H9 (cell line): ENCODE results near the gene DISC1. TPM values are rescaled to one million over a fixed set of nuclear protein-coding genes. Genes with fewer than 3 reads are reported as not detected.

Source experiments
- DNase-seq: peaks from one replicate; pipeline ENCODE4 v3.0.0-alpha.2; 2017
- H2AFZ ChIP-seq: one replicate; pipeline ENCODE4 v1.6.1; 2013; ENCODE audit warnings: mild to moderate bottlenecking, low read length, control low read depth, moderate library complexity
- H2AK5ac ChIP-seq: 2 replicates; pipeline ENCODE4 v1.6.1; 2013; ENCODE audit warnings: low read length, control low read depth, mixed read lengths; ENCODE audit not compliant: insufficient read length
- H2BK120ac ChIP-seq: one replicate; pipeline ENCODE4 v1.6.1; 2013; ENCODE audit warnings: low read depth, mild to moderate bottlenecking, low read length, control low read depth, inconsistent platforms; ENCODE audit not compliant: poor library complexity, severe bottlenecking
- H2BK12ac ChIP-seq: 2 replicates; pipeline ENCODE4 v1.6.1; 2013; ENCODE audit warnings: low read length, control low read depth, mixed read lengths, low read depth; ENCODE audit not compliant: insufficient read length
- H2BK15ac ChIP-seq: 2 replicates; pipeline ENCODE4 v1.6.1; 2013; ENCODE audit warnings: low read depth, low read length, control low read depth
- H2BK20ac ChIP-seq: one replicate; pipeline ENCODE4 v1.6.1; 2013; ENCODE audit warnings: low read depth, mild to moderate bottlenecking, low read length, control low read depth, inconsistent platforms; ENCODE audit not compliant: poor library complexity, severe bottlenecking
- H2BK5ac ChIP-seq: 2 replicates; pipeline ENCODE4 v1.6.1; 2013; ENCODE audit warnings: low read length, control low read depth, mixed read lengths; ENCODE audit not compliant: insufficient read length
- H3K14ac ChIP-seq: 2 replicates; pipeline ENCODE4 v1.6.1; 2013; ENCODE audit warnings: low read length, control low read depth; ENCODE audit not compliant: insufficient read depth
- H3K18ac ChIP-seq: 2 replicates; pipeline ENCODE4 v1.6.1; 2013; ENCODE audit warnings: low read depth, mild to moderate bottlenecking, mixed read lengths, low read length, control low read depth; ENCODE audit not compliant: insufficient read length
- H3K23ac ChIP-seq: 2 replicates; pipeline ENCODE4 v1.6.1; 2013; ENCODE audit warnings: low read length, control low read depth, mixed read lengths, low read depth; ENCODE audit not compliant: insufficient read length
- H3K23me2 ChIP-seq: 2 replicates; pipeline ENCODE4 v1.6.1; 2013; ENCODE audit warnings: low read depth, mild to moderate bottlenecking, mixed read lengths, low read length, control low read depth; ENCODE audit not compliant: insufficient read length, poor library complexity, severe bottlenecking
- H3K27ac ChIP-seq: 2 replicates; pipeline ENCODE4 v1.5.1; 2013; ENCODE audit warnings: low read length, control low read depth, mixed read lengths, low read depth; ENCODE audit not compliant: insufficient read length
- H3K27me3 ChIP-seq: 2 replicates; pipeline ENCODE4 v1.6.1; 2013; ENCODE audit warnings: low read length, control low read depth, inconsistent platforms; ENCODE audit not compliant: insufficient read depth
- H3K4ac ChIP-seq: 2 replicates; pipeline ENCODE4 v1.6.1; 2013; ENCODE audit warnings: low read depth, mild to moderate bottlenecking, control low read depth, inconsistent platforms, low read length, moderate library complexity
- H3K4me1 ChIP-seq: 2 replicates; pipeline ENCODE4 v1.6.1; 2013; ENCODE audit warnings: low read length, control low read depth, inconsistent platforms; ENCODE audit not compliant: insufficient read depth
- H3K4me2 ChIP-seq: 2 replicates; pipeline ENCODE4 v1.6.1; 2013; ENCODE audit warnings: low read length, control low read depth, mixed read lengths; ENCODE audit not compliant: insufficient read length, insufficient read depth
- H3K56ac ChIP-seq: 2 replicates; pipeline ENCODE4 v1.6.1; 2013; ENCODE audit warnings: low read depth, mild to moderate bottlenecking, mixed read lengths, low read length, control low read depth; ENCODE audit not compliant: insufficient read length
- H3K79me1 ChIP-seq: 2 replicates; pipeline ENCODE4 v1.6.1; 2013; ENCODE audit warnings: low read depth, mild to moderate bottlenecking, moderate library complexity, low read length, control low read depth, inconsistent platforms; ENCODE audit not compliant: insufficient read depth, poor library complexity, severe bottlenecking
- H3K79me2 ChIP-seq: 2 replicates; pipeline ENCODE4 v1.6.1; 2013; ENCODE audit warnings: low read length, control low read depth, inconsistent platforms; ENCODE audit not compliant: insufficient read depth
- H3K9ac ChIP-seq: 2 replicates; pipeline ENCODE4 v1.6.1; 2013; ENCODE audit warnings: low read length, control low read depth, mixed read lengths; ENCODE audit not compliant: insufficient read length; ENCODE audit errors: extremely low read depth
- H3K9me3 ChIP-seq: one replicate; pipeline ENCODE4 v1.6.1; 2013; ENCODE audit warnings: low read depth, low read length, inconsistent platforms; ENCODE audit not compliant: control insufficient read depth
- H3T11ph ChIP-seq: one replicate; pipeline ENCODE4 v1.6.1; 2013; ENCODE audit warnings: mild to moderate bottlenecking, low read length, control low read depth, inconsistent platforms
- H4K20me1 ChIP-seq: one replicate; pipeline ENCODE4 v1.6.1; 2013; ENCODE audit not compliant: control insufficient read depth, insufficient read length, insufficient read depth
- H4K5ac ChIP-seq: 2 replicates; pipeline ENCODE4 v1.6.1; 2013; ENCODE audit warnings: low read depth, mild to moderate bottlenecking, mixed read lengths, low read length, control low read depth; ENCODE audit not compliant: insufficient read length
- H4K8ac ChIP-seq: replicated peaks from 2 replicates; pipeline ENCODE4 v1.6.1; 2013; ENCODE audit warnings: low read length, control low read depth, mixed read lengths, low read depth; ENCODE audit not compliant: insufficient read length
- H4K91ac ChIP-seq: 2 replicates; pipeline ENCODE4 v1.6.1; 2013; ENCODE audit warnings: low read depth, mild to moderate bottlenecking, moderate library complexity, mixed read lengths, low read length, control low read depth; ENCODE audit not compliant: insufficient read length
- H3K27ac Mint-ChIP-seq, 3 experiments: 2 replicates in 2 of 3; 3 replicates in 1 of 3; pipeline ENCODE4 v1.8.0; 2020 to 2021; ENCODE audit warnings: mixed read lengths in 3 of 3, mild to moderate bottlenecking in 1 of 3, moderate library complexity in 1 of 3
- H3K27me3 Mint-ChIP-seq: 2 replicates; pipeline ENCODE4 v1.8.0; 2021; ENCODE audit warnings: low read depth, mild to moderate bottlenecking, moderate library complexity, mixed read lengths
- H3K36me3 Mint-ChIP-seq, 3 experiments: 2 replicates in 2 of 3; 3 replicates in 1 of 3; pipeline ENCODE4 v1.8.0; 2020 to 2021; ENCODE audit warnings: low read depth in 3 of 3, mixed read lengths in 3 of 3; ENCODE audit not compliant: insufficient read depth in 1 of 3
- H3K4me1 Mint-ChIP-seq, 2 experiments: 2 replicates each; pipeline ENCODE4 v1.8.0; 2020; ENCODE audit warnings: mixed read lengths in 2 of 2
- H3K4me3 Mint-ChIP-seq, 2 experiments: 2 replicates in 1 of 2; 3 replicates in 1 of 2; pipeline ENCODE4 v1.8.0; 2020 to 2021; ENCODE audit warnings: mild to moderate bottlenecking in 2 of 2, mixed read lengths in 2 of 2, moderate library complexity in 1 of 2
- H3K9me3 Mint-ChIP-seq, 2 experiments: 2 replicates in 1 of 2; 3 replicates in 1 of 2; pipeline ENCODE4 v1.8.0; 2020; ENCODE audit warnings: mild to moderate bottlenecking in 2 of 2, mixed read lengths in 2 of 2, moderate library complexity in 1 of 2
- WGBS: extraction: QIAGEN DNeasy Blood & Tissue Kit; methylation state at CpG from one replicate; pipeline ENCODE4 v1.1.7; 2013; ENCODE audit warnings: missing lambda C conversion rate, low lambda C conversion rate, mixed read lengths; ENCODE audit not compliant: insufficient read length; ENCODE audit errors: extremely low coverage; 5-methylcytosine and 5-hydroxymethylcytosine counted together
- total RNA-seq: library from RNA; stranded (reverse); gene quantifications from 2 replicates; pipeline ENCODE4 v1.2.1, GENCODE V29; 2021
- TF ChIP-seq, protein P1 (sequence below): fragments of 200-600 bp; sonication (generic); conservative IDR thresholded peaks from 3 replicates; pipeline ENCODE4 v1.8.0; 2021; ENCODE audit warnings: antibody characterized with exemption, mild to moderate bottlenecking

Gene DISC1
- total RNA-seq, 1 experiment from 2014 or later: 2.5 TPM

DNA sequence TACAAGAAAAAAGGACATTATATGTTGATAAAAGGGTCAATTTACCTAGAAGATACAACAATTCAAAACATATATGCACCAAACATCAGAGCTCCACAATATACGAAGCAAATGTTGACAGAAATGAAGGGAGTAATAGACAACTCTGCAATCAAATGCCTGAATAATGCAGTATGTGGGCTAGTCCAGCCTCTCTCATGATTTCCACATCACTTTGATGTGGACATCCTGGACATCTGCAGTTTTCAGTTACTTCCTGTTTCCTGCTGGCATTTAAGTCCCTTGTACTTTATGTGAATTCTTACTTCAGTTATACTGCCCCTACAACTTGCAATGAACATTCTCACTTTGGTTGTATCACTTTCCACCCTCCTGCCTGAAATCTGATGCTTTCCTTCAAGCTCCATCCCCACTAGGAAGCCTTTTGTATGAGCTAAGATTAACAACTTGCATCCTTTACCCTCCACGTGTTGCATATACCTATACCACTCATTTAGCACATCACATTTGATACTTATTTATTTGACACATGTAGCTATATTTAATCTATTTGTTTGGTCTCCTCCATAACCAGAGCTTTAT, 36.7 kb downstream of the DISC1 start:
- H2AFZ ChIP-seq: no peak overlapping the region
- no peak overlapping the region for H4K8ac ChIP-seq
- H3K79me2 ChIP-seq: no peaks in the 10 kb centered on the region
- H3K4me1 Mint-ChIP-seq: peaks cover 14 to 15% of the 10 kb centered on the region in 2 experiments
- no peak overlapping the region for H3K9ac ChIP-seq
- no peak overlapping the region for H3K4me3 Mint-ChIP-seq
- WGBS: no CpG with 5 or more reads among the region's 2 CpGs
- TF ChIP-seq, protein P1, sequence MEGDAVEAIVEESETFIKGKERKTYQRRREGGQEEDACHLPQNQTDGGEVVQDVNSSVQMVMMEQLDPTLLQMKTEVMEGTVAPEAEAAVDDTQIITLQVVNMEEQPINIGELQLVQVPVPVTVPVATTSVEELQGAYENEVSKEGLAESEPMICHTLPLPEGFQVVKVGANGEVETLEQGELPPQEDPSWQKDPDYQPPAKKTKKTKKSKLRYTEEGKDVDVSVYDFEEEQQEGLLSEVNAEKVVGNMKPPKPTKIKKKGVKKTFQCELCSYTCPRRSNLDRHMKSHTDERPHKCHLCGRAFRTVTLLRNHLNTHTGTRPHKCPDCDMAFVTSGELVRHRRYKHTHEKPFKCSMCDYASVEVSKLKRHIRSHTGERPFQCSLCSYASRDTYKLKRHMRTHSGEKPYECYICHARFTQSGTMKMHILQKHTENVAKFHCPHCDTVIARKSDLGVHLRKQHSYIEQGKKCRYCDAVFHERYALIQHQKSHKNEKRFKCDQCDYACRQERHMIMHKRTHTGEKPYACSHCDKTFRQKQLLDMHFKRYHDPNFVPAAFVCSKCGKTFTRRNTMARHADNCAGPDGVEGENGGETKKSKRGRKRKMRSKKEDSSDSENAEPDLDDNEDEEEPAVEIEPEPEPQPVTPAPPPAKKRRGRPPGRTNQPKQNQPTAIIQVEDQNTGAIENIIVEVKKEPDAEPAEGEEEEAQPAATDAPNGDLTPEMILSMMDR: no peak
- peaks cover 3% of the 10 kb centered on the region; the same call in 1 of the 2 replicates for H3K4me1 ChIP-seq
- H2BK20ac ChIP-seq: no peak overlapping the region
- H3K56ac ChIP-seq: no peak overlapping the region
- no peak overlapping the region for H3K4ac ChIP-seq
- no peak overlapping the region for H3K23ac ChIP-seq
- no peak for DNase-seq
- H3K9me3 Mint-ChIP-seq: peaks cover 0 to 5% of the 10 kb centered on the region in 2 experiments; a peak in 2 of 5 replicates
- no peak overlapping the region for H3K4me2 ChIP-seq
- no peaks in the 10 kb centered on the region for H3K27me3 ChIP-seq
- H3T11ph ChIP-seq: no peak overlapping the region
- H4K5ac ChIP-seq: no peak overlapping the region
- no peaks in the 10 kb centered on the region for H4K20me1 ChIP-seq
- no peak overlapping the region for H3K18ac ChIP-seq
- no peak overlapping the region for H2AK5ac ChIP-seq
- H3K36me3 Mint-ChIP-seq: no peaks in the 10 kb centered on the region
- no peaks in the 10 kb centered on the region for H3K9me3 ChIP-seq
- no peak overlapping the region for H2BK120ac ChIP-seq
- no peak overlapping the region for H3K27ac ChIP-seq
- no peak overlapping the region for H2BK15ac ChIP-seq
- H2BK5ac ChIP-seq: no peak overlapping the region
- no peak overlapping the region for H4K91ac ChIP-seq
- H3K14ac ChIP-seq: no peak overlapping the region
- H3K23me2 ChIP-seq: no peaks in the 10 kb centered on the region
- H2BK12ac ChIP-seq: no peak overlapping the region
- no peak overlapping the region for H3K27ac Mint-ChIP-seq
- no peaks in the 10 kb centered on the region for H3K79me1 ChIP-seq
- peaks cover 7% of the 10 kb centered on the region for H3K27me3 Mint-ChIP-seq
